GM12891 (cell line): ENCODE measurements around the gene ETF1.

ENCODE experiments used
- POLR2A ChIP-seq: IDR thresholded peaks from 2 replicates; pipeline ENCODE4 v1.6.1; 2011; ENCODE audit warnings: low read depth, low read length, control low read depth
- TAF1 ChIP-seq: IDR thresholded peaks from 2 replicates; pipeline ENCODE4 v1.6.1; 2011; ENCODE audit warnings: low read depth, low read length, control low read depth

DNA sequence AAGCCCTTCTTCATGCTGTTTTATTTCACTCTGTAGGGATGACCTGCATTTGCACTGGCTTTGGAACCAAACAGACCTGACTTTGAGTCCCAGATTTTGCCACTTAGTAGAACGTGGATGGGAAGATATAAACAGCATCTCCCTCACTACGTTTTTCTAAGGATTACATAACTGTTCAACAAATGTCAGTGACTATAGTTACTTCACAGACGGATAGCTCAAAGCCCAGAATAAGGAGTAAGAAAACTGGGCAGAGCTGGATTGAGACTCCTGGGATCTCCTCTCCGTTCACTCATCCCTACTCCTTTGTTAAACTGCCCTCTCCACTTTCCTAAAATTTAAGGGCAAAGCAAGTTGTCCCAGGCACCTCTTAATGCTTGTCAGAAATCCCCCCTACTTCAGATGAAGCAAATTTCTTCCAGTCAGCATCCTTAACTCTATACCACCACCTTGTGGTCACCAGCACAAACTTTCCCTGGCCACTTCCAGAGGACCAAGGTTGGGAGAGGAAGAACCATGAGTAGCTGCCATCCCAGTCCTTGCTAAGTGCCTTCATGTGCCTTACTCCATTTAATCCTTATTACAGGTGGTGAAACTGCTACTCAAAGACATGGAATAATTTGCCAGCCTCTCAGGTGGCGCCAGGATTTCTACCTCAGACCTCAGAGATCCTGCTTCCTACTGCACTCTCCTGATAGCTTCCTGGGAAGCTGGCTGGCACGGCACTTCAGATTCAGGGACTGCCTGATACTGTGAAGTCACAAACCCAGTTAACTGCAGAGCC is 39.4 kb downstream of the ETF1 start:
- TF ChIP-seq POLR2A (no peak), TAF1 (no peak)
